Tibial nerve (tissue), 4 donors: ENCODE measurements around the gene DDC. TPM values are rescaled to one million over a fixed set of nuclear protein-coding genes. Genes with fewer than 3 reads are reported as not detected.

Experiments
- DNase-seq, 2 donors: peaks; one replicate each; pipeline ENCODE4 v3.0.0-alpha.2; 2019; ENCODE audit warnings: low spot score in 2 of 2
- H3K27ac ChIP-seq, 4 donors: fragments of 200-600 bp; sonication (generic) in 3 of 4; one replicate each; pipeline ENCODE4 v1.5.1; 2017 to 2019; ENCODE audit warnings: mild to moderate bottlenecking in 1 of 4
- H3K27me3 ChIP-seq, 2 donors: fragments of 200-600 bp; sonication (generic) in 1 of 2; one replicate each; pipeline versions ENCODE4 v1.5.1 to v1.6.0; 2017 to 2019
- H3K36me3 ChIP-seq, 3 donors: fragments of 200-600 bp; sonication (generic); one replicate each; pipeline ENCODE4 v1.5.1; 2018 to 2019
- H3K4me1 ChIP-seq, 4 donors: fragments of 200-600 bp; sonication (generic) in 3 of 4; one replicate each; pipeline ENCODE4 v1.5.1; 2017 to 2019
- H3K4me3 ChIP-seq, 4 donors: fragments of 200-600 bp; sonication (generic) in 3 of 4; one replicate each; pipeline ENCODE4 v1.5.1; 2017 to 2019; ENCODE audit warnings: mild to moderate bottlenecking in 1 of 4, moderate library complexity in 1 of 4
- H3K9me3 ChIP-seq, 4 donors: fragments of 200-600 bp; sonication (generic) in 3 of 4; one replicate each; pipeline ENCODE4 v1.5.1; 2017 to 2019
- CTCF ChIP-seq, 5 experiments: fragments of 200-600 bp in 3 of 5; fragments of 450-650 bp in 2 of 5; sonication (generic) in 3 of 5; IDR thresholded peaks; one replicate each; pipeline ENCODE4 v1.5.1; 2016 to 2019; ENCODE audit warnings: antibody characterized with exemption in 5 of 5, mild to moderate bottlenecking in 3 of 5, moderate library complexity in 2 of 5
- EP300 ChIP-seq, 2 donors: sonication (generic); formaldehyde crosslinking; IDR thresholded peaks; one replicate each; pipeline ENCODE4 v1.6.1; 2017; ENCODE audit warnings: antibody characterized with exemption in 2 of 2, mild to moderate bottlenecking in 1 of 2
- POLR2A ChIP-seq, 2 donors: fragments of 450-650 bp; IDR thresholded peaks; one replicate each; pipeline ENCODE4 v1.6.1; 2017; ENCODE audit warnings: antibody characterized with exemption in 2 of 2, mild to moderate bottlenecking in 2 of 2, moderate library complexity in 2 of 2
- WGBS, 2 donors: methylation state at CpG; one replicate each; pipeline ENCODE4 v1.1.5; 2018; 5-methylcytosine and 5-hydroxymethylcytosine counted together
- small RNA-seq: library from RNA; depleted of rRNA; stranded (forward); fragments of <200 nt; gene quantifications from one replicate; pipeline ENCODE3, GENCODE V24; 2016
- total RNA-seq, 4 donors: library from RNA; depleted of rRNA; stranded (reverse); fragments of >200 nt; gene quantifications; one replicate each; pipeline ENCODE4 v1.1.0, GENCODE V29; 2016

The DDC gene
- total RNA-seq, 4 donors from 2014 or later, result 0.66 TPM; not detected in 3

- 85 to 87% methylated on average over 7 of the region's 7 CpGs for WGBS, 2 donors
- no peaks in the 10 kb centered on the region for H3K27me3 ChIP-seq
- TF ChIP-seq EP300 (IDR thresholded peaks at IDR 0.05) (no peak), CTCF (IDR thresholded peaks at IDR 0.05) (no peak), POLR2A (IDR thresholded peaks at IDR 0.05) (no peak)
- H3K27ac ChIP-seq, result no peak overlapping the region
- no peak overlapping the region for H3K4me3 ChIP-seq
- H3K4me1 ChIP-seq, result peaks cover 0 to 5% (median 0%) of the 10 kb centered on the region in 4 donors
- H3K36me3 ChIP-seq, result no peaks in the 10 kb centered on the region
- no peaks in the 10 kb centered on the region for H3K9me3 ChIP-seq
- DNase-seq, result no peak
Measured at GRCh38 chr7:50413561-50413960, 151.6 kb downstream of the DDC start.

- Histone ChIP-seq H3K27me3 (no peaks in the 10 kb centered on the region), H3K27ac (no peak overlapping the region), H3K4me1 (peaks cover 0 to 5% (median 0%) of the 10 kb centered on the region in 4 donors), H3K4me3 (no peak overlapping the region), H3K9me3 (no peaks in the 10 kb centered on the region), H3K36me3 (no peaks in the 10 kb centered on the region)
- TF ChIP-seq EP300 (IDR thresholded peaks at IDR 0.05) (no peak), POLR2A (IDR thresholded peaks at IDR 0.05) (no peak), CTCF (IDR thresholded peaks at IDR 0.05) (no peak)
- WGBS, 2 donors, result 64% methylated on average over 4 of the region's 4 CpGs
- no peak for DNase-seq
Measured at GRCh38 chr7:50412973-50413372, 152.2 kb downstream of the DDC start.

- TF ChIP-seq CTCF (IDR thresholded peaks at IDR 0.05), result no peak
- no peak for TF ChIP-seq POLR2A (IDR thresholded peaks at IDR 0.05)
- peak overlapping the region in 1 of 4 donors; percentile 19 for H3K27ac ChIP-seq
- no peaks in the 10 kb centered on the region for H3K36me3 ChIP-seq
- no peaks in the 10 kb centered on the region for H3K9me3 ChIP-seq
- DNase-seq, result no peak
- H3K4me1 ChIP-seq, result peaks cover 0 to 5% (median 0%) of the 10 kb centered on the region in 4 donors
- WGBS, 2 donors, result 43 to 68% methylated on average over 6 of the region's 6 CpGs
- no peak overlapping the region for H3K4me3 ChIP-seq
- H3K27me3 ChIP-seq, result no peaks in the 10 kb centered on the region
Measured at GRCh38 chr7:50411332-50411731, 153.9 kb downstream of the DDC start.

- no peaks in the 10 kb centered on the region for H3K9me3 ChIP-seq
- no peak overlapping the region for H3K4me3 ChIP-seq
- no peaks in the 10 kb centered on the region for H3K36me3 ChIP-seq
- H3K27ac ChIP-seq, result peak overlapping the region in 1 of 4 donors; percentile 19
- TF ChIP-seq POLR2A (IDR thresholded peaks at IDR 0.05) (no peak), CTCF (IDR thresholded peaks at IDR 0.05) (no peak), EP300 (IDR thresholded peaks at IDR 0.05) (no peak)
- DNase-seq, result no peak
- H3K4me1 ChIP-seq, result peaks cover 0 to 5% (median 0%) of the 10 kb centered on the region in 4 donors
- 77 to 82% methylated on average over 17 of the region's 17 CpGs for WGBS, 2 donors
- H3K27me3 ChIP-seq, result no peaks in the 10 kb centered on the region
Measured at GRCh38 chr7:50409856-50410745, 155.1 kb downstream of the DDC start.

Small RNAs within 50 kb of the gene (small RNA-seq; reads per million reads assigned to genes)
- not detected for gene RNU6-1091P

Other genes with a start within 250 kb of the DDC start
- 1 to 10 TPM; 4.6 to 9.6 (median 6.6) TPM for gene FIGNL1, start 115.1 kb downstream of the DDC start, total RNA-seq
- gene GRB10, start 217.5 kb upstream of the DDC start, total RNA-seq, result 10 to 100 TPM; 34.1 to 73.9 (median 56.0) TPM